ENCODE measurements around the gene RASD2.

Gene RASD2

GRCh38 chr22:35561796-35562526 lies 21.3 kb downstream of the RASD2 start:
- peak; percentile 13 for DNase-seq

DNA sequence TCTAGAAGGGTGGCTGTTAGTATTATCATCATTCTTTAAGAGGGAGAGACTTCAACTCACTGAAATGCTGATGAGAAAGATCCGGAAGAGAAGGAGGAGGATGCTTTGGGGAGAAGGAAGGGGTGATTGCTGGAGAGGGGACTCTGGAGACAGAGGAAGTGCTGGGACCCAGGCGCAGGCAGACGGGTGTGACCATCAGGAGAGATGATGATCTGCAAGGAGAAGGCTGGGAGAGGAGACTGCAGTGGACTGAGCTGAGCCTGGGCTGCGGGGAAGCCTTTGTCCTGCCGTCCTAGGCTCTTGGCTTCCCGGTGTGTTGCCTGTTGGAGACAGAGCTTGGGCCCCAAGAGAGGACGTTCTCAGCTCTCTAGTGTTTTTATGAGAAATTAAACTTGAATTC lies 22.6 kb downstream of the RASD2 start:
- no peak for DNase-seq

- DNase-seq, result no peak
These were observed 24.6 kb downstream of the RASD2 start for GRCh38 chr22:35564975-35565867.

- DNase-seq, result no peak
These were observed 26.9 kb downstream of the RASD2 start for GRCh38 chr22:35567351-35568141.

GRCh38 chr22:35568751-35569739 lies 28.4 kb downstream of the RASD2 start:
- DNase-seq, result no peak

- no peak for DNase-seq
These were observed 29.3 kb downstream of the RASD2 start for GRCh38 chr22:35569916-35570315.

DNA sequence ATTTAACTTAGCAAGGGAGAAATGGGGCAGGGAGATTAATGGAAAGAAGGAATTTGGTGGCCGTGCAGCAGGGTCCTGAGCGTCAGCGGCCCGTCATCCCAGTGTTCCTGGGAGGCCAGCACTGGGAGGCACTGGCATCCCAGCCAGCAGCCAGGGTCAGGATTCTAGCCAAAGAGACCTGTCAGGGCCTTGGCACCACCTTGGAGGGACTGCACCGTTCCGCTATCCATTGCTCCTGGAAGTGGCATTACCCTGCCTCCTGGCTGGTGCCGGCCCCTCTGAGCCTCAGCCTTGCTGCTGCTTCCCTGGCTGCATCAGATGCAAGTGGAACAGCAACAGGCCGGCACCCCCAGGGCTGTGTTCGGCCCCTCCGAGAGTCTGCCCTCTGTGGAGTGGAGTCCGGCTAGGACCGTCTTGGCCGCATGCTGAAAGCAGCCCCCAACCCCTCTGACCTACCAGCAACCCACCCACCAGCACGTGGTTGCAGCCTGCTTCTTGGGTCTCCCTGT lies 30.1 kb downstream of the RASD2 start:
- no peak for DNase-seq

- no peak for DNase-seq
These were observed 31.9 kb downstream of the RASD2 start for GRCh38 chr22:35572556-35572955.

- DNase-seq, result no peak
These were observed 34.6 kb downstream of the RASD2 start for GRCh38 chr22:35575116-35575748.

DNA sequence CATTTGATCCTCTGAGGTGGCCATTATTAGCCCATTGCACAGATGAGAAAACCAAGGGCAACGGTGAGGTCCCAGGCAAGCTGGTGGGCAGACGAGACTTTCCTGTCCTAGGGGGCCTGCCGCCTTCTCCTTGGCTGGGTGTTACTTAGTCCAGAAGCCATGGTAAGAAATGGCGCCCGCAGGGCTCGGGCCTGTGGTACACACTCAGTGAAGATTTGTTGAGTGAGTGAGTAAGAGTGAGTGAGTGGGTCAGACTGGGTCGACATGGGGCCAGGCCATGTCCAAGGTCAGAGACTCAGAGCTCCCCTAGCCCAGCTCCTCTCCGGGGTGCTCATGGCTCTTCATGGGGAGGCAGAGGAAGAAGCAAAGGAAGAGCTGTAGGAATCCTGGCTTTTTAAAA lies 36.0 kb downstream of the RASD2 start:
- no peak for DNase-seq

- no peak for DNase-seq
These were observed 37.4 kb downstream of the RASD2 start for GRCh38 chr22:35577799-35578659.

- DNase-seq, result no peak
These were observed 38.4 kb downstream of the RASD2 start for GRCh38 chr22:35578836-35579575.

GRCh38 chr22:35580351-35581022 lies 39.9 kb downstream of the RASD2 start:
- DNase-seq, result no peak

GRCh38 chr22:35581023-35581413 lies 40.4 kb downstream of the RASD2 start:
- no peak for DNase-seq

DNA sequence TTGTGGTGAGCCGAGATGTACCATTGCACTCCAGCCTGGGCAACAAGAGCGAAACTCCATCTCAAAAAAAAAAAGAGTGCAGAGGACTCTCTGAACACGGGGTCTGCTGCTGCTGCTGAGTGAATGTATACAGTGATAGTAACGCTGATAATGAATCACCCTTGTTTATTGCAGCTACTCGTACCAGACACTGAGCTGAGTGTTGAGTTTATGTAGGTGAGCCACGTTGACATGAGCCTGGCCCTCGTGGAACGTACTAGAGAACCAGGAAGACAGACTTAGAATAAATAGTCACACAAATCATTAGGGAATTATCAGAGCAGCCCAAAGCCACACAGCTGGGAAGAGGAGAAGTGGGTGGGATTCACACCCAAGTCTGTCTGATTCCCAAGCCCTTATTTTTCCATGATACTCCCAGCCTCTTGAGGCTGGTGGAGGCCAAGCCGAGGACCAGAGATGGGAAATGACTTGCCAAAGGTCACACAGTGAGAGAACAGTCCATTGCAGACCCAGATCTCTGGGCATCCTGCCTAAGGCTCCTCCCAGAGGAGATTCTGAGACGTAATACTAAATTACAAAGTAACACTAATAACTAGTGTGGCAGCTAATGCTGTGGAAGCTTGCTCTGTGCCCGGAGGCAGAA lies 41.7 kb downstream of the RASD2 start:
- DNase-seq, result no peak

DNA sequence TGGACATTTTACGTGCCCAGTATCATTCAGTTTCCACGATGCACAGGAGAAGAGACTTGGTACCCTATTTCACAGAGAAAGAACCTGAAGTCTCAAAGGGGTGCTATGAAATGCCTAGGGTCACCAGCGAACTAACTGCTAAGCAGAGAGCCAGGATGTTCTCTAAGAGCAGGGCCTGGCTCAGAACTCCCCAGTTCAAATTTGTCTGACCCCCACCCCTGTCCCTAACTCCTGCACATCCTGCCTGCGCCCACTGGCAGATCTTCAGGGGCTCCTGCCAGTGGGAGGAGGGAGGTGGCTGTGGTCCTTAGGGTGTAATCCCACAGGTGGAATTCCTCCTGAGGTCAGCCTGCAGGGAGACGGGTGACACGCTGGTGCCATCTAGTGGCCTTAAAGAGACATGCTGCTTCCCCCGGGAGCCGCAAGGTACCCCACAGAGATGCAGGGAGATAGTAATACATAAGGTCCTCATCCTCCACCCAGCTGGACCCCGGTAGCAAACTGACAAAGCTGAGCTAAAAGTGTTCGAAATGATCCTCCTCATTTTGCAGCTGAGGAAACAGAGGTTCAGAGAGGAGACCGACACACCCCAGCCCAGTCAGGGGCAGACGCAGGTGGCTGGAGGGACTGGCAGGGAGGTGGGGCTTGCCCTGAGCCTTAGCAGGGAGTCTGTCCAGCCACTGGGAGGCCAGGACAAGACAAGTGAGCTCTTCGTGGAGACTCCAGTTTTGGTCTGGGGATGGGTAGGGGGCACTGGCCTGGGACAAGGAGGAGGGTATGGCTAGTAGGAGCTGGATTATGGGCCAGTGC lies 42.4 kb downstream of the RASD2 start:
- peak; percentile 47 for DNase-seq

DNA sequence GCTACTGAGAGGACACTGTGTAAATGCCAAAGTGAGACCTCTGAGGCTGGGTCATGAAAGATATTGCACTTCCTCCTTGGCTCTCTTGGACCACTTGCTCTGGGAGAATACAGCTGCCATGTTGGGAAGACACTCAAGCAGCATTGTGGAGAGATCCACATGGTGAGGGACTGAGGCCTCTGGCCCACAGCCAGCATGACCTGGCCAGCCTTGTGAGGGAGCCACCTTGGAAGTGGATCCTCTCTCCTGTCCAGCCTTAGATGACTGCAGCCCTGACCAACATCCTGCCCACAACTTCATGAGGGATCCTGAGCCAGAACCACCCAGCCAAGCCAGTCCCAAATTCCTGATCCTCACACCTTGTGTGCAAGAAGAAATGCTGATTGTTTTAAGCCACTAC lies 46.1 kb downstream of the RASD2 start:
- DNase-seq, result no peak

GRCh38 chr22:35587447-35587870 lies 46.8 kb downstream of the RASD2 start:
- DNase-seq, result no peak
